HG02623 (cell line): ENCODE data around the gene ADGRG1.
"Not testable (repeated sequence)": the region's sequence is repeated elsewhere in the genome, so short reads cannot be mapped to it uniquely, and the experiment has no call there.

ENCODE experiments used
- ATAC-seq: cut with Tn5 transposase; IDR thresholded peaks from one replicate; pipeline ENCODE4 v1.9.1; 2021; ENCODE audit warnings: moderate library complexity; ENCODE audit not compliant: unreplicated experiment

ADGRG1 gene

DNA sequence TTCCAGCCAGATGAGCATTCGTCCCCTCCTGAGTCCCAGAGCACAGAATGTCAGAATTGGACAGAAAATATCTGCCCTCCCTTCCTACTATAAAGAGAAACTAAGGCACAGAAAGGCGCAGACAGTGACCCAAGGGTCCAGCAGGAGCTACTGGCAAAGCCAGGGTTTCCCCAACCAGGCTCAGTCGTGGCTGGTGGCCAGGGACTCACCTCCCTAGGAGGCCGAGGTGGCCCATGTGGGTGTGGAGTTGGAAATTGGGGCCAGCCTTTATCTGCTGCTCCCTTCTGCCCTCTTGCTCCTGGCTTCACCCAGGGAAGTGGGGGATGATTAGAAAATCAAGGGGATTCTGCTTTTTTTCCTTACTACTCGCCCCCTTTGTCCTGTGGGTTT lies 67.2 kb downstream of the ADGRG1 start:
- ATAC-seq = no peak

DNA sequence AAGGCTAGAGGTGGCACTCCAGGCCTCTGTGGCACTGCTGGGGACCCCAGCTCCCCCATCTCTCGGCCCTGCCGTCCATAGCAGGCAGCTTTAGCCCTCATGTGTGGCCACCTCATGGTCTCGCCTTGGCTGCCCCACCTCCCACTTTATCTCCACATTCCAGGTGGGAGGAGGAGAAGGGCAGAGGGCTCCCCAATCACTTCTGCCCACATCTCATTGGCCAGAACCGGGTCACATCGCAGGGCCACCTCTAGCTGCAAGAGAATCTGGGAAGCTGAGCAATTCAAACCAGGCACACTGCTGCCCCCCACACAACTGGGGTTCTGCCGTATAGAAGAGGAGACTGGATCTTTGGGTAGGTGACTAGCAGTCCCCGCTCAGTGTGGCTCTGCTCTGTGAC lies 67.8 kb downstream of the ADGRG1 start:
- no peak for ATAC-seq

DNA sequence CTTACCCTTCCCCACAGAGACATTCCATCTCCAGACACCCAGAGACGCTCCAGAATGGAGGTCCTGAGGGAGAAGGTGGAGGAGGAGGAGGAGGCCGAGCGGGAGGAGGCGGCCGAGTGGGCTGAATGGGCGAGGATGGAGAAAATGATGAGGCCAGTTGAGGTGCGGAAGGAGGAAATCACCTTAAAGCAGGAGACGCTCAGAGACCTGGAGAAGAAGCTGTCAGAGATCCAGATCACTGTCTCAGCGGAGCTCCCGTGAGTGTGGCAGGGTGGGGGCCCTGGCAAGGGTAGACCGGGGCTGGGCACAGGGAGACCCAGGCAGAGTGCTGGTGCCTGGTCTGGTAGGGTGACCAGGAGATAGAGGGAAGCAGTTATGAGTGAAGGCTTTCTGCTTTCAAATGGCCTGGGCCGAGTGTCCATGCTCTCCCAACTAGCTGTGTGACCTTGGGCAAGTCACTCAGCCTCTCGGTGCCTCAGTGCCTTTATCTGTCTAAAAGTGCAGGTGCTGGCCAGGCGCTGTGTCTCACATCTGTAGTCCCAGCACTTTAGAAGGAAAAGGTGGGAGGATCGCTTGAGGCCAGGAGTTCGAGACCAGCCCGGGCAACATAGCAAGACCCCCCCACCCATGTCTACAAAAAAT lies 69.6 kb downstream of the ADGRG1 start:
- no peak for ATAC-seq

DNA sequence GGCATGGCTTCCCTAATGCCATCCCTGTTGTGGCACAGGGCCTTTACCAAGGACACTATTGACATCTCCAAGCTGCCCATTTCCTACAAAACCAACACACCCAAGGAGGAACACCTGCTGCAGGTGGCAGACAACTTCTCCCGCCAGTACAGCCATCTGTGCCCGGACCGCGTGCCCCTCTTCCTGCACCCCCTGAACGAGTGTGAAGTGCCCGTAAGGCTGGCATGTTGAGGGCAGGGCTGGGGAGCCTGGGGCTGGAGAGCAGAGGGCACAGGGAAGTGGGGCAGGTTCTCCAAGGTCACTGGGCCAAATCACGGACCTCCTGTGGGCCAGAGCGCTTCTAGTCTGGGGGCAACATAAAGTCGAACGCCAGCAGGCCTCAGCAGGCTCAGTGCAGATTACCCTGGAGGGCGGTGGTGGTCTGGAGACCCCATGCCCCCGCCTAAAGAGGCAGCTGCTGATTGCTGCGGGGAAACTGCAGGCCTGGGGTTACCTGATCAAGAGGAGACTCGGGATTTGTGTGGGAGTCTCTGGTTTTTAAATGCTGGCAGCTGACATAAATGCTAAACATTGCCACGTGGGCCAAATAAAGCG lies 70.5 kb downstream of the ADGRG1 start:
- ATAC-seq = no peak

DNA sequence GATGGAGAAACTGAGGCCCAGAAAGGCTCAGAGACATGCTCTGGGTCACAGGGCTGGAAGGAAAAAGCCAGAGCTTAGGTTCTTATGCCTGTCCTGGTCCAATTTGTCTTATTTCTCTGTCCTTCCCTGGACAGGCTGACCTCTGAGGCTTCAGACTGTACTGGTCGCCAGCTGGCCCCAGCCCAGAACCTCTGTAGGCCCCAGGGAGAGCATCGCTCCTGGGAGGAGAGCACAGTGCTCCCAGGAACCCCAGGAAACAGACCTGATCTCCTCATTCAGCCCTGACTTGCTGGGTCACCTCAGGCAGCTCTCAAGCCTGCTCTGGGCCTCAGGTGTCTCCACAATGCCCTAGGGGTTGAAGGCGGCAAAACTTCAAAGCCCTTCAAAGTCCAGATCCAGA lies 71.1 kb downstream of the ADGRG1 start:
- no peak for ATAC-seq

- ATAC-seq = no peak
These were observed 71.5 kb downstream of the ADGRG1 start for GRCh38 chr16:57699899-57700298.

- no peak for ATAC-seq
These were observed 72.5 kb downstream of the ADGRG1 start for GRCh38 chr16:57700781-57701551.

DNA sequence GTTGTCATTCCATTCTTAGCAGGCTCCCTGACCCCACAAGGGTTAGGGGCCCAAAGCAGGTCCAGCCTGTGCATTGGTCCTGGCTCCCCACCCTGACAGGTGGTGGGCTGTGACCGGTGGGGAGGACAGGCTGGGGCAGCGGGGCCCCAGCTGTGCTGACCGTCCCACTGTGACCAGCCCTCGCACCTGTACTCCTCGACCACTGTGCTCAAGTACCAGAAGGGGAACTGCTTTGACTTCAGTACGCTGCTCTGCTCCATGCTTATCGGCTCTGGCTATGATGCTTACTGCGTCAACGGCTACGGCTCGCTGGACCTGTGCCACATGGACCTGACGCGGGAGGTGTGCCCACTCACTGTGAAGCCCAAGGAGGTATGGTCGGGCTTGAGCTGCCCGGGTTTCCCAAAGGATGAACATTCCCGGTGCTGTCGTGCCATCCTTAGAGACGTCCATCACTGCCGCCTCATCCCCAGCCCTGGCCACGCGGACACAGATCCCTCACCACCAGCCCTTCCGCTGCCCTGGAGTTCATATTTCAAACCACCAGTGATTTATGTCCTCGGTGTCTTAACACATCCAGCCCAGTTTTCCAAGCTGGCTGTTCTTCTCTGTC lies 73.4 kb downstream of the ADGRG1 start:
- no peak for ATAC-seq

DNA sequence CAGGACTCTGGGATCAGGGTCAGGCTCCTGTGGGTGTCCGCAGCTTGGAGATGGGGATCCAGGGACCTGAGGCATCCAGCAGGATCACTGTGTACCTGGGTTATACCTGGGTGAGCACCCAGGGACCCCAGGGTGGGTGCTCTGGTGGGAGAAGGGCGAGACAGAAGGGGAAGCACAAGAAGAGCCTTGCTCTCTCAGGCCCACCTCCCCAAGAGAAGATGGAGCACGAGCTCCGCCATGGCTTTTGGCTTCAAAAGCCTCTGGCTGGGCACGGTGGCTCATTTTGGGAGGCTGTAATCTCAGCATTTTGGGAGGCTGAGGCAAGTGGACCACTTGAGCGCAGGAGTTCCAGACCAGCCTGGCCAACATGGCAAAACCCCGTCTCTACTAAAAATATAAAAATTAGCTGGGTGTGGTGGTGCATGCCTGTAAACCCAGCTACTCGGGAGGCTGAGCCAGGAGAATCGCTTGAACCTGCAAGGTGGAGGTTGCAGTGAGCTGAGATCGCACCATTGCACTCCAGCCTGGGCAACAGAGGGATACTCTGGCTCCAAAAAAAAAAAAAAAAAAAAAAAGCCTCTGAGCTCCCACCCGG lies 75.1 kb downstream of the ADGRG1 start:
- ATAC-seq = no peak

- ATAC-seq = no peak
These were observed 75.8 kb downstream of the ADGRG1 start for GRCh38 chr16:57704011-57704904.

- ATAC-seq = no peak
These were observed 76.7 kb downstream of the ADGRG1 start for GRCh38 chr16:57704905-57705852.

- no peak for ATAC-seq
These were observed 78.3 kb downstream of the ADGRG1 start for GRCh38 chr16:57706717-57707116.

GRCh38 chr16:57707331-57707730 lies 78.9 kb downstream of the ADGRG1 start:
- no peak for ATAC-seq

GRCh38 chr16:57708168-57708567 lies 79.7 kb downstream of the ADGRG1 start:
- ATAC-seq = no peak

- ATAC-seq = no peak
These were observed 81.2 kb downstream of the ADGRG1 start for GRCh38 chr16:57709663-57710062.

DNA sequence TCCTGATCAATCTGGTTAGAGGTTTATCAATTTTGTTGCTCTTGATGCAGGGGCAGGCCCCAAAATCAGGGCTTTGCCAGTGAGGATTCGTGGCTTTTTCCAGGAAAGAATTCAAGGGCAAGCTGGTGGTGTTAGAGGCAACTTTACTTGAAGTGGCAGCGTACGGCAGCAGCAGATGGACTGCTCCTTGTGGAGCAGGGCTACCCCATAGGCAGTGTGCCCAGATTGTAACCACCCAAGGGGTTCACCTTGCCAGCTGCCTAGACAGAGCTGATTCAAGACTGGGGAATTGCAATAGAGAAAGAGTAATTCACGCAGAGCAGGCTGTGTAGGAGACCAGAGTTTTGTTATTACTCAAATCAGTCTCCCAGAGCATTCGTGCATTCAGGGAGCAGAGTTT lies 82.9 kb downstream of the ADGRG1 start:
- ATAC-seq = no peak

DNA sequence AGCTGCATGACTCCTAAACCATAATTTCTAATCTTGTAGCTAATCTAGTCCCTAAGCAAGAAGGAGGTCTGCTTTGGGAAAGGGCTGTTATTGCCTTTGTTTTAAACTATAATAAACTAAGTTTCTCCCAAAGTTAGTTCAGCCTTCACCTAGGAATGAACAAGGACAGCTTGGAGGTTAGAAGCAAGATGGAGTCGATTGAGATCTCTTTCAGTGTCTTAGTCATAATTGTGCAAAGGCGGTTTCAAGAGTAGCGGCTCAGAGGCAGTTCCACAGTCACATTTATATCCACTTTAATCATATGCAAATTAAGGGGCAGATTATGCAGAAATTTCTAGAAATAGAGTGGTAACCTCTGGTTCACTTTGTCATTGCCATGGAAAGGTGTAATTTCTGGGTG lies 83.6 kb downstream of the ADGRG1 start:
- no peak for ATAC-seq

DNA sequence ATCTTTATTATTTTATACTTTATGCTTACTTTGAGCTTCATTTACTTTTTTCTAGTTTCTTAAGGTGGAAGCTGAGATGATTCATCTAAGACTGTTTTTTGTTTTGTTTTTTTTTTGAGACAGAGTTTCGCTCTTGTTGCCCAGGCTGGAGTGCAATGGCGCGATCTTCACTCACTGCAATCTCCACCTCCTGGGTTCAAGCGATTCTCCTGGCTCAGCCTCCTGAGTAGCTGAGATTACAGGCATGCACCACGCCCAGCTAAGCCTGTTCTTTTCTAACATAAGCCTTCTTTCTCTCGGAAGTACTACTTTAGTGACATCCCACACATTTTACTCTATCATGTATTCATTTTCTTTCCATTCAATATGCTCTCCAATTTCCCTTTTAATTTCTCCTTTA lies 84.1 kb downstream of the ADGRG1 start:
- not testable (repeated sequence) for ATAC-seq

DNA sequence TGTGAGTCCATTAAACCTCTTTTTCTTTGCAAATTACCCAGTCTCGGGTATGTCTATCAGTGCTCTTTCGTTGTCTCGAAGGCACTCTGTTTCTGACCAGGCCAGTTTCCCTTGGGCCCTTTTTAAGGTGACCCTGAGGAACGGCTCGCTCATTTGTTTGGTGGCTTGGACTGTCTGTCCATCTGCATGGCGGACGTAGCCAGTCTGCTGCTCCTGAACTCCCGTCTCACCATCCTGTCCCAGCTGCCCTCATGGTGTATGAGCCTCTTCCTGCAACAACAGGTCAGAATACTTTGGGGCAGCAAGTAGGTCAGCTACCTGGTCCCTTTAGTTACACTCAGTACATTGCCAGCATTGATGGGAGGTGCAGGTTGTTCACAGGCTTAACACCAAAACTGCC lies 85.2 kb downstream of the ADGRG1 start:
- no peak for ATAC-seq
